Retina (tissue), 1 donor: ENCODE results near the gene ATP6V0D1.
"Not testable (repeated sequence)": the region's sequence is repeated elsewhere in the genome, so short reads cannot be mapped to it uniquely, and the experiment has no call there.

Experiments used
- DNase-seq: peaks from one replicate; pipeline ENCODE4 v3.0.0-alpha.2; 2016

ATP6V0D1 gene

DNA sequence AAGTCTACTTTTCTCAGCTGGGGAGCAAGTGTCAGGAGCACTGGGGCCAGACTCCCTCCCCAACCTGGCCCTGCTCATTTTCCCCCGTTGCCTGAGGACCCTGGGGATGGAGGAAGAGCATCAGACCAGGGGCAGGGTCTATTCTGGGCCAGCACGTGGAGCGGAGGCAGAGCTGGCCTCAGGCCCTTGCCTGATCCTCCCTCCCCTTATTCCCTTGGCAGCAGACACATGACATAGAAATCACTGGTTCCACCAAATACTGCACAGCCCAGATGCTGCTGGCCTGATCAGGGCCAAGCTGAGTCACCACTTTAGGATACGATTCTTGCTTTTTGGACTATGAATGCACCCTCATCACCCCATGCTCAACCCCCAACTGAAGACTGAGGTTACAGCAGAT is 18.1 kb upstream of the ATP6V0D1 start:
- DNase-seq: no peak

DNA sequence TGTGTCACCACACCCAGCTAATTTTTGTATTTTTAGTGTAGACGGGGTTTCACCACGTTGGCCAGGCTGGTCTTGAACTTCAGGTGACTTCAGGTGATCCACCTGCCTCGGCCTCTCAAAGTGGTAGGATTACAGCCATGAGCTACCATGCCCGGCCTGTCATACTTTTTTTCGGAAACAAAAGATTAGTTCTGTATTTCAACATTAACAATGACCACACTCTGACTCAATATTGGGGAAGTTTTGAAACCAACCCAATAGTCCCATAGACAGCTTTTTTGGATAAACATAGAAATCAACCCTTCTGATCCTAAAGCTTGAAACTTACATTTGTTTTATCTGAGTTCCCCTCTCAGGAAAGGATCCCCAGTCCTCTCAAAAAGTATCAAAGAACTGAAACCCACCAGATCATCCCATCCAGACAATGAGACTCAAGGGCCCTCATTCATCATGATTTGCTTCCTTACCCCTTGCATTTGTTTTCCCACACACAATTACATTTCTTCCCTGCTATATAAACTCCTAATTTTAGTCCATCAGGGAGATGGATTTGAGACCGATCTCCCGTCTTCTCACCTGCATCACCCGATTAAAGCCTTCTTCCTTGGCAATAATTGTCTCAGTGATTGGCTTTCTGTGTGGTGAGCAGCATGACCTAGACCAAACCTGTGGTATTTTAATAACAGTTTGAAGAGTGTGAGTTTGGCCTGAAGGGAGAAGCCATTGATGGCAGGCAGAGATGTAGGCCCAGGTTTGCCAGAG is 9.6 kb upstream of the ATP6V0D1 start:
- no peak for DNase-seq

DNA sequence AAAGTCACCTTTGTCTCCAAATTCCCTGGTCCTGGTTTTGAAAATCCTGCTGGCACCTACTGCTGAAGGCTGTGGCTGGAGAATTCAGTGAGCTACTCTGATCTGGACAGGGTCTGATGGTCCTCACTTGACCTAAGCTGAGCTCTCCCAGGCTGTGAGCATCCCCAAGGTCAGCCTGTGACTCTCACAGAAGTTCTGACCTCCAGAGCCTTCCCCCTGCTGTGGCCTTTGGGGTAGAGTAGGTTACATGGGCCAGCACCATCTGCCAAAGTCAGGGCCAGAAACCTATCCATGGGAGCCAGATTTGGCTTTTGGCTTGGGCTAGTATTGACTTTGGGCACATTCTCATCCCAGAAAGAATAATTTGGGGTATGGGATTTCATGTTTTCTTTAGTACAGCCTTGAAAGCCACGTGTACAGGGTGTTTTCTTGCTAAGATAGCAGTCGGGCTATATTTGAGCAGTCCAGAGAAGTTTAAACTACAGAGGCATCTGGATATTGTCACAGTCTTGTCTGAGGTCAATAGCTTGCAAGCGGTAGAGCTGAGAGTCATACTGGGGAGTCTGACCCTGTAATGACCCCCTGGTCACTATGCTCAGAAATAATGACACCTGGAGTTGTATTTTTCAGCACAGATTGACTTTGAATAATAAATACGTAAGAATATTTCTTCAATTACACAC is 8.6 kb upstream of the ATP6V0D1 start:
- DNase-seq: no peak

DNA sequence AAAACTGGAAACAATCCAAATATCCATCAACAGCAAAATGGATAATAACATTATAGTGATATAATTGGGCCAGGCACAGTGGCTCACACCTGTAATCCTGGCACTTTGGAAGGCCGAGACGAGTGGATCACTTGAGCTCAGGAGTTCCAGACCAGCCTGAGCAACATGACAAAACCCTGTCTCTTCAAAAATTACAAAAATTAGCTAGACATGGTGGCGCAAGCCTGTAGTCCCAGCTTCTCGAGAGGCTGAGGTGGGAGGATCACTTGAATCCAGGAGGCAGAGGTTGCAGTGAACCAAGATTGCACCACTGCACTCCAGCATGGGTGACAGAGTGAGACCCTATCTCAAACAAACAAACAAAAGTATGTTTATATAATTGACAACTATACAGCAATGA is 6.6 kb upstream of the ATP6V0D1 start:
- DNase-seq: not testable (repeated sequence)

DNA sequence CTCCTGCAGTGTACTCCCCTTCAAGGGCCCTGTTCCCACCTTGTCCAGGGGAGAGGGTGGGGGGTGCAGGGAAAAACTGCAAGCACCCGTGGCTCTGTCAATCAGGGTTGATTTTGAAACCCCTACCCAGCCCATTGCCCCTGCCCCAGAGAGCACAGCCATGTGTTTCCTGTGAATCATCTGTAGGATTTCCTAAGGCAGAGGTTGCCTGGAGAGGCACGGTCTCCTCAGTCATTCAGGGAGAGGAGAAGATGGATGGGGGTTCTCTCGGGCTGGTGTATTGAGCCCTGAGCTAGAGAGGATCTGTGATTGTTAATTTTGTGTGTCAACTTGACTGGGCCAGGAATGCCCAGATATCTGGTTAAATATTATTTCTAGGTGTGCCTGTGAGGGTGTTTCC is 5.8 kb upstream of the ATP6V0D1 start:
- no peak for DNase-seq

DNA sequence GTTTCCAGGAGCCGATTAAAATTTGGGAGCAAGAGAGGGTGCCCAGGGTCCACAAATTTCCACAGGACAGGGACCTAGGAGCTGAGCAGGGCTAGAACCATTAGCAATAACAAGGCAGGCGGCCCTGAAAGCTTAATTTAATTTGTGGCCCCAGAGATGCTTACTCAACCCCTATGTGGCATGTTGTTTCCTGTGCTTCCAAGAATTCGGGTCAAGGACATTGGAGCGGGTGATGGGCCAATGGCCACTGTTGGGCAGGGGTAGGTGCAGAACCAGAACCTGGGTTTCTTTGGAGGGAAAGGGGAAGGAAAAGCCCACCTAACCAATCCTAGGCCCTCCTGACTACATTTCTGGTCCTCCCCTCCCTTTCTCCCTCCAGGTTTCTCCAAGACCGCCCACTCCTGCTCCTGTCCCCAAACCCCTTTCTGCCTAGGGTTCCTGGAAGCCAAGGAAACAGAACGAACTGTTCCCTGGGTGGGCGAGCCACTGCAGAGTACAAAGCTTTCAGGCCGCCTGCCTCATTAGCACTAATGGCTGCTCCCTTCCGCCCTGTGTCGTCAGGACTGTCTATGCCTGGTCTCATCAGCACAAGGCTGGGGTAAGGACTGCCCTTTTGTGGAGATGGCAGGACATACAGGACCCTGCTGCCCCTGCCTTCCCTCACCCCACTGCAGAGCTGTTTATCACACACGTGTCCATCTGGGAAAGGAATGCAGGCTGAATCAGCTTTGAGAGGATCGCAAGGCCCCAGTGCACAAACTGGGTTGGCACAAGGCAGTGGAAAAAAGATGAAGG is 3.0 kb upstream of the ATP6V0D1 start:
- no peak for DNase-seq

DNA sequence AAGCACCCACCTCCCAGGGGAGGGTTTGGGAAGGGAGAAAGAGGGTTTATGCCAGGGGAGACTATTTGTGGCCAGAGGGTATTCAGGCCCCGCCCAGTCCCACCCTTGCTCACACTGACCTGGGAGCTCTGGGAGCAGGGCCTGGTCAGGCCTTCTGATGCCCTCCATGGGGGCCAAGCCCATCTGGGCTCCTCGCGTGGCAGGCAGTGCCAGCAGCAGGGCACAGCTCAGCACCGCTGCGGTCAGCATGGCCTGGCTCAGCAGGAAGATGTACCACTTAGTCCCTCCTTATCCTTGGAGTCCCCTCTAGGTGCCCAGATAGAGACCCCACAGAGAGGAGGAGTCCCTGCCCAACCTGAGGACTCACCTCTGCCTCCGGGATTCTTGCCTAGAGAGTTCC is 2.2 kb upstream of the ATP6V0D1 start, which contains the start of gene AGRP:
Gene AGRP (minus strand): TSS at position 398 of the 400 bp plus-strand sequence. CDS start 149 bp downstream, at position 249.
- DNase-seq: no peak

DNA sequence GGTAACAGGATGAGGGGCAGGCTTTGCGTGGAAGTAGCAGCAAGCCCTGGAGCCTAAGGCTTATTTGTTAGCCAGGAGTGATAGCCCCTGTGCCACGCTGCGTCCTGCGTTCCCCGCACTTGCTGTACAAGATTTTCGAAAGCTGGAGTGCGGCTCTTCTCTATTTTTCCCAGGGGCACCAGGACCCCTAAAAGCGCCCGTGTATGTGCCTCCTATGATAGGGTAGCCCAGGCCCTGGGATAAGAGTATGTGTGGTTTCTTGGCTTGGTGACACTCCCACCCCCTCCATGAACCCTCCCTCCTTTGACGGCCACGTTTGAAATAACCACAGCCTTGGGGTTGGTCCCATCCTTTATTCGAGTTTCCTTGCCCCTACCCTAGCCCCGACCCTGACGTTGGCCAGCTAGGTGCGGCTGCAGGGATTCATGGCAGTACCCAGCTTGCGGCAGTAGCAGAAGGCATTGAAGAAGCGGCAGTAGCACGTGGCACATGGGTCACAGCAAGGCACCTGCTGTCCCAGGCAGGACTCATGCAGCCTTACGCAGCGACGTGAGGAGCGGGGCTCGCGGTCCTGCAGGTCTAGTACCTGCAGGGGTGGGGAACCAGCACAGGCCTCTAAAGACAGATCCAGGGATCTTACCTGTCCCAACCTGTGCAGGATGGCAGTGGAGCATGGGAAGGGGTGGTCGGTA is 1.4 kb upstream of the ATP6V0D1 start:
- DNase-seq: no peak

DNA sequence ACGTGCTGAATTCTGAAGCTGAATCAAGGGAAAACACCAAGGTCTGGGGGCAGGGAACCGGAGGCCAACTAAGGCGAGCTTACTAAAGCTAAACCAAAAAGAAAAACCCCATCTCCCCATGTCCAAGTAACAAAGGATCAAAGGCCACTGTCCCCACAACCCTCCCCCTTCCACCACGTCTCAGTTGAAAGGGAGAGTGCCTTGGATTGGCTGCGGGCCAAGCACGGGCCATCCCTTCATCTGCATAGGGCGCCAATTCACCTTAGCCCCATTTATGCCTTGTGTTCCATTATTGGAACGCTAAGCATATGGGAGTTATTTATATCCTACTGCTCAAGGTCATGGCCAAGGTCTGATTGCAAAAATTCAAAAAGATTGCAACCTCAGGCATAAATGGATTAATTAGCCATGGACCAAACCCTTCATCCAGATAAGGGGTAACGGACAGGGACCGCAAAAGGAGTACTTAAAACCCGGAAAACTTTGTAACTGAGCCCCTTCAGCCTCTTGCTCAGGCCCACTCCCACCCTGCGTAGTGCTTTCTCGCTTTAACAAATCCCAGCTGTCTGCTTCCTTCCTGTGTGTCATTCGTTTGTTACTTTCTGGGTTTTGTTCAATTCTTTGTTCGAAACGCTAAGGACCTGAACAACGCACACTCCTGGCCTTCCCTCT is 740 bp upstream of the ATP6V0D1 start:
- DNase-seq: peak; percentile 19

DNA sequence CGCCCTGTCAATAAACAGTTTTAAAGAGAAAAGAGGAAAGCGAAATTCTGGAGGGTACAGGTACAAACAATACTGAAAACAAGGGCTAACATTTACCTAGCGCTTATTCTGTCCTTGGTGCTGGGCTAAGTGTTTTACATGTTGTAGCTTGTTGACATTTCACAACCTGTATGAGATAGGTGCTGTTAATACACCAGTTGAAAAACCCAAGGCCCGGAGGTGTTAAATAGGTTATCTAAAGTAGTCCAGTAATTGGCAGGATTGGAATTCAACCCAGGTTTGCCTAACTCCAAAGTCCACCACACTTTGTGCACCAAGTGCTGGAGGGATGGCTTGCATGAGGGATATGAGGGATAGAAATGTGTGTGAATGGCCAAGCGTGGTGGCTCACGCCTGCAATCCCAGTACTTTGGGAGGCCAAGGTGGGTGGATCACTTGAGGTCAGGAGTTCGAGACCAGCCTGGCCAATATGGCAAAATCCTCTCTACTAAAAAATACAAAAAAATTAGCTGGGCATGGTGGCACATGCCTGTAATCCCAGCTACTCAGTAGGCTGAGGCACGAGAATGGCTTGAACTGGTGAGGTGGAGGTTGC is 2.9 kb downstream of the ATP6V0D1 start:
- no peak for DNase-seq

DNA sequence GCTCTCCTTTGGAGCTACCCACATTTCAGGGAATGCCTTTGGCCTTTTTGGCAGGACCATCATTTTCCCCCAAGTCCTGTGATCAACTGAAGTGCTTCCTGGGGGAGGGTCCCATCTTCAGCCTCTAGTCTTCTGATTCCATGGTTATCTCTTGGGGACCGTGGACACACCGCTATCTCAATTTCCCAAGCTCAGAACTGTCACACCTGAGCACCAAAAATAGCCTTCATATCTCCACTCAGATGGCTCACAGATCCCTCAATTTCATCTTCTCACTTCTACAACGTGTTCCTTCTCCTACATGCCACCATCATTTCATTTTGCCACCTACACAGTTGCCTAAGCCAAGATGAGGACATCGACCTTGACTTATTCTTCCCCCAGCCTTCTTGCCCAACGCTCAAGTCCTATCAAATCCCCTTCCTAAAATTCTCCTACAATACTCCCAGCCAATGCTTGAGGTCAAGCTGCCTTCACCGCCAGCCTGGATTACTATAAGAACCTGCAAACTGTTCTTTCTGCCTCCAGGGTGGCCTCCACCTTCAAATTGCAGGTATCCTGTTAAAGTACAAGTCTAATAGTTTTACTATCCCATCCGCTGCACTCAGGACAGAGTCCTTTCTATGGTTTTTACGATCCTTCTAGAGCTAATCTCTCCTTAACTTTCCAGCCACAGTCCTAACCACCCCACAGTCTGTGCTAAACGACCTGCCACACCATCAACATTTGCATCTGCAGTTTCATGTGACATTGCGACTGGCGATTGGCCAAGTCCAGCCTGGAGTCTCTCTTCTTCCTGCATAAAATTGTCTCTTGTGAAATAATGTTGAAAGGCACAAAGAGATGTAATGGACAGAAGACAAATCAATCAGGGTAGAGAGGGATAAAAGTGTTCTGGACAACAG is 6.2 kb downstream of the ATP6V0D1 start:
- DNase-seq: no peak

DNA sequence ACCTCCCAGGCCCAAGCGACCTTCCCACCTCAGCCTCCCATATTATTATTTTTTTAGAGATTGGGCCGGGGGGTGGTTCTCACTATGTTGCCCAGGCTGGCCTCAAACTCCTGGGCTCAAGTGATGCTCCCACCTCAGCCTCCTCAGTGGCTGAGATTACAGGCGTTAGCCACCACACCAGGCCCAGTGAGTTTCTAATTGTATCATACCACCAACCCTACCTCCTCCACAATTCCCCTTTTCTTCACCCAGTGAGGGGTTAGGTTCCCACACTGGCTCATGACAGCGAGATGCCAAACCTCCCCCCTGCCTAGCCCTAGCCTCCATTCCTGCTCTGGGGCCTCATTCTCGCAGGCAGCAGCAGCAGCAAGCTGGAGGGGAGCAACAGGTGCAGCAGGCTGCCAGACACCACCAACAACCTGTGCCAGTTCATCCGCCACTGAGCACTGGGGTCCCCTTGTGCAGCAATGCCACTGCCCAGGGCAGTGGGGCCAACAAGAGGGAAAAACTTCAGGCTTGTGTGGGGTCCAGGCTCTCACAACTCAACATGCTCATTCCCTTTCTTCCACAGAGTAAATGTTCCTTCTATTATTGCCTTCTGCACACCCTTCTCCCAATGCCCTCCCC is 9.1 kb downstream of the ATP6V0D1 start:
- no peak for DNase-seq

DNA sequence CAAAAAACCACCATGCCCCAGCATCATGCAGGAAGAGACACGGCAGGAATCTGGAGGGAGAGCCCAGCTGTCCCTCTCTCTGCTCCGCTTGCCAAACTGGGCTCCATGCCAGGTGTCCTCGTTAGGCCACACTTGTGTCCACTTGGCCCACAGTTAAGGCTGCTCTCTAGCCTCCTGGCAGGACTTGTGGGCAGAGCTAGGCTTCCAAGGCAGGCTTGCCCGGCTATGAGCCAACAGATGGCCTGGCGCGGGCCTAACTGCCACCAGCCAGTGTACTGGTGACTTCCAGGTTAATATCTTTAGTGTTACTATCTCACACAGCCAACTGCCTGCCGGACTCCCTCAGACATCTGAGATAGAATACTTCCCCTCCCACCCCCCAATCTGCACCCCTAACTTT is 10.6 kb downstream of the ATP6V0D1 start:
- DNase-seq: no peak

DNA sequence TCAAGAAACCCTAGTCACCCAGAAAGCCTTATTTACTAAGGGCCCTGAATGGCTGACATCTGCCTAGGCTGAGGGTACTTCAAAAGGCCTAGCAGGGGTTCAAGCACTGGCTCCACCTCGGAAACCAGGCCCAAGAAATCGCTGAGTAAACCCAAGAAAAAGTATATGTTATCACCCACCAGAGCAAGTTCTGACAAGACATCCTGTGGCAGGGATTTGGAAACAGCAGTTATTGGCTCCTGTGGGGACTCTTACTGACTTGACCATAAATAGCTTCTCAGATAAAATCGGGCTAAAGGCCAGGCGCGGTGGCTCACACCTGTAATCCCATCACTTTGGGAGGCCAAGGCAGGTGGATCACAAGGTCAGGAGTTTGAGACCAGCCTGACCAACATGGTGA is 12.2 kb downstream of the ATP6V0D1 start:
- DNase-seq: no peak

DNA sequence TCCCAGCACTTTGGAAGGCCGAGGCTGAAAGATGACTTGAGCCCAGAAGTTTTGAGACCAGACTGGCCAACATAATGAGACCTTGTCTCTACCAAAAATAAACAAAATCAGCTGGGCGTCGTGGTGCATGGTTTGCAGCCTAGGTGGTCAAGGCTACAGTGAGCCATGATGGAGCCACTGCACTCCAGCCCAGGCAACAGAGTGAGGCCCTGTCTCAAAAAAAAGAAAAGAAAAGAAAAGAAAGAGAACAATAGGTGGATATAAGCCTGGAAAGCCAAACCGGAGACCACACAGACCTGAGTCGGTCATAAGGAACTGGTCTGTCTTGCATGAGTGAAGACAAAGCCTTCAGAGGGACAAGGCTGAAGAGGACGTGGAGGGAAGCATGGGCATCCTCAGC is 14.4 kb downstream of the ATP6V0D1 start:
- DNase-seq: no peak

DNA sequence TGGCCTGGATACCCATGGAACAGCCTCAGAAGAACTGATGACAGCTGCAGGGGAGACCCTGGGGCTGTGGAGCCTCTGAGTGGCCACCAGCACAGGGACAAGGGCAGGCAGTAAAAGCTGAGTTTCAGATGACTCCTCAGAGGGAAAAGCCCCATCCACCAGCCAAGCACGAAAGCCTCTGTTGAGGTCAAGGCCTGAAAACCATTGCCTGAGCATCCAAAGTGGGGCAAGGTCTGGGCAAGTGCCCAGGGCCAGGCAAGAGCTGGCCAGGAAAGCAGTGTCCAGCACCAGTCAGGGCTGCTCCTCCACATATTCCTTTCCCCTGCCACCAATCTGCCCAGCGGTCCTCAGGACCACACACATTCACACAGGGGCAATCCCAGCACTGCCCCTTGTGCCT is 16.4 kb downstream of the ATP6V0D1 start:
- DNase-seq: no peak

DNA sequence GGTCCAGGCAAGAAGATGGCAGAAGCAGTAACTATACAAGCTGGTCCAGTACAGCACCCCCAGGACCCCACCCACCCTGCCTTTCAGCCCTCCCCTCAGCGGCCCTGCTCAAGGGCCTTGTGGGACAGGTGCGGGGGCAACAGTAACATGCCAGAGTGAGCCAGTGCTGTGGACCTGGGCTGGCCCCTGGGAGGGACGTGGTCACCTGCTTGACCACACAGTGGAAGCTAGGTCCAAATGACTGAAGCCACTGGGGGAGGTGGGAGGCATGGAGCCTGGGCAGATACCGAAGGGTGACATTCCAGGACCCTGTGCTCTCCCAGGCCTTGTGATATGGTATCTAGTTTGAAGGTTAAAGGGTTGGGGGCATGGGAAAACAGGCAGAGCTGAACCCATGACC is 17.3 kb downstream of the ATP6V0D1 start:
- no peak for DNase-seq

DNA sequence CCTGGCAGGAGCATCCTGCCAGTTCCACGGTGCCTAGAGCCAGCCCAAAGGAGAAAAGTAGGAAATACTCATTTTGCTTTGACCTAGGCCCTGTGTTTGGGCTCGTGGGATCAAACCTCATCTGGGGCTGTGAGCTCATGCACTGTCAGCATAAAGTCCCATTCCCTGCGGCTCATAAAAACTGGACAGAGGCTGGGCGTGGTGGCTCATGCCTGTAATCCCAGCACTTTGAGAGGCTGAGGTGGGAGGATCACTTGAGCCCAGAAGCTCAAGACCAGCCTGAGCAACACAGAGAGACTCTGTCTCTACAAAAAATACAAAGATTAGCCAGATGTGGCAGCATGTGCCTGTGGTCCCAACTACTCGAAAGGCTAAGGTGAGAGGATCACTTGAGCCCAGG is 17.9 kb downstream of the ATP6V0D1 start:
- no peak for DNase-seq

DNA sequence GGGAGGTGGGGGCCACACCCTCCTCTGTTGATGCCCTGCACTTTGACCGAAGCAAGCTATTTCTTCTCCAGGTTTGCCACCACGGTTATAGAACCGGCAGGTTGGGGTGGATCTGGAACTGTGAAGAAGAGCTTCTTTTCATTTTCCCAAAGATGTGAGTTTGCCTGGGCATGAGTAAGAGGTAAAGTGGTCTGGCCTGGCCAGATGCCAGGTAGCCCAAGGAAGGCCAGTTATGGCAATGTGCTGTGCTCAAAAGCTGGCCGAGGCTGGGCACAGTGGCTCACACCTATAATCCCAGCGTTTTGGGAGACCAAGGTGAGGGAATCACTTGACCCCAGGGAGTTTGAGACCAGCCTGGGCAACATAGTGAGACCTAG is 18.7 kb downstream of the ATP6V0D1 start:
- no peak for DNase-seq

DNA sequence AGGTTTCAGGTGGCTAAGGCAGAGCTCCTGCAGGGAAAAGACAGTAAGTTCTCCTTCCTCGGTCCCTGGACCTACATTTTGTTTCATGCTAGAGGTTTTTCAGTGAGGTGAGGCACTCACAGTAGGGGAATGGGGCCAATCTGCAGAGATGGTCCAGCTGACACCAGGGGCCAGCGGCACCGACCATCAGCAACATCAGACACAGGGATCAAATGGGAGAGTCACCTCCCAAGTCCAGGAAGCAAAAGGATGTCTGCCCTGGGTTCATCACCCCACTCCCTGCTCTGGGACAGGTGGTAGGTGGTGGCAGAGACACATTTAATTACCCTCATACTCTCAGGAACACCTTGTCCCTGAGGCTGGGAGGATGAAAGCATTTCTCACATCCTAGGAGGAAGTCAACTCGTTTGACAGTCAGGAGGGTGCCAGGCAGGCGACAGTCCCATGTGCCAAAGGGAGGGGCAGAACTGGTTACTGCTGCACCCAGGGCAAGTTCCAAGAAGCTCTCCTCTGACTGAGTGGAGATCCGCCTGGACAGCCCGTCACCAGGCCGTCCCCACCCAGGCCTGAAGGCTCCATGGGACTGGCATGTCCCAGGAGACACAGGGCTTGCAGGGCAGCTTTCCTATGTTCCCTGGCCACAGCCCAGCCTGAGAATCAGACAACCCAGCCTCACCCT is 19.2 kb downstream of the ATP6V0D1 start:
- DNase-seq: no peak
